Gastroesophageal sphincter (tissue), 3 donors: ENCODE measurements around the gene PTPN3.

Experiments
- POLR2A ChIP-seq, 2 donors: fragments of 450-650 bp; IDR thresholded peaks; one replicate each; pipeline ENCODE4 v1.6.1; 2017; ENCODE audit warnings: antibody characterized with exemption in 2 of 2, mild to moderate bottlenecking in 2 of 2, moderate library complexity in 1 of 2
- TF ChIP-seq, protein P1 (sequence below), 4 experiments: fragments of 200-600 bp in 2 of 4; fragments of 450-650 bp in 2 of 4; sonication (generic) in 1 of 4; IDR thresholded peaks; one replicate each; pipeline ENCODE4 v1.5.1; 2017 to 2019; ENCODE audit warnings: antibody characterized with exemption in 4 of 4, mild to moderate bottlenecking in 2 of 4, moderate library complexity in 2 of 4

GRCh38 chr9:109447329-109448076 is 50.6 kb downstream of the PTPN3 start:
- no peak for TF ChIP-seq POLR2A (IDR thresholded peaks at IDR 0.05)
- TF ChIP-seq, protein P1, sequence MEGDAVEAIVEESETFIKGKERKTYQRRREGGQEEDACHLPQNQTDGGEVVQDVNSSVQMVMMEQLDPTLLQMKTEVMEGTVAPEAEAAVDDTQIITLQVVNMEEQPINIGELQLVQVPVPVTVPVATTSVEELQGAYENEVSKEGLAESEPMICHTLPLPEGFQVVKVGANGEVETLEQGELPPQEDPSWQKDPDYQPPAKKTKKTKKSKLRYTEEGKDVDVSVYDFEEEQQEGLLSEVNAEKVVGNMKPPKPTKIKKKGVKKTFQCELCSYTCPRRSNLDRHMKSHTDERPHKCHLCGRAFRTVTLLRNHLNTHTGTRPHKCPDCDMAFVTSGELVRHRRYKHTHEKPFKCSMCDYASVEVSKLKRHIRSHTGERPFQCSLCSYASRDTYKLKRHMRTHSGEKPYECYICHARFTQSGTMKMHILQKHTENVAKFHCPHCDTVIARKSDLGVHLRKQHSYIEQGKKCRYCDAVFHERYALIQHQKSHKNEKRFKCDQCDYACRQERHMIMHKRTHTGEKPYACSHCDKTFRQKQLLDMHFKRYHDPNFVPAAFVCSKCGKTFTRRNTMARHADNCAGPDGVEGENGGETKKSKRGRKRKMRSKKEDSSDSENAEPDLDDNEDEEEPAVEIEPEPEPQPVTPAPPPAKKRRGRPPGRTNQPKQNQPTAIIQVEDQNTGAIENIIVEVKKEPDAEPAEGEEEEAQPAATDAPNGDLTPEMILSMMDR (IDR thresholded peaks at IDR 0.05) = no peak
